ENCODE measurements around the gene MATN3.

- TF ChIP-seq, protein P1, sequence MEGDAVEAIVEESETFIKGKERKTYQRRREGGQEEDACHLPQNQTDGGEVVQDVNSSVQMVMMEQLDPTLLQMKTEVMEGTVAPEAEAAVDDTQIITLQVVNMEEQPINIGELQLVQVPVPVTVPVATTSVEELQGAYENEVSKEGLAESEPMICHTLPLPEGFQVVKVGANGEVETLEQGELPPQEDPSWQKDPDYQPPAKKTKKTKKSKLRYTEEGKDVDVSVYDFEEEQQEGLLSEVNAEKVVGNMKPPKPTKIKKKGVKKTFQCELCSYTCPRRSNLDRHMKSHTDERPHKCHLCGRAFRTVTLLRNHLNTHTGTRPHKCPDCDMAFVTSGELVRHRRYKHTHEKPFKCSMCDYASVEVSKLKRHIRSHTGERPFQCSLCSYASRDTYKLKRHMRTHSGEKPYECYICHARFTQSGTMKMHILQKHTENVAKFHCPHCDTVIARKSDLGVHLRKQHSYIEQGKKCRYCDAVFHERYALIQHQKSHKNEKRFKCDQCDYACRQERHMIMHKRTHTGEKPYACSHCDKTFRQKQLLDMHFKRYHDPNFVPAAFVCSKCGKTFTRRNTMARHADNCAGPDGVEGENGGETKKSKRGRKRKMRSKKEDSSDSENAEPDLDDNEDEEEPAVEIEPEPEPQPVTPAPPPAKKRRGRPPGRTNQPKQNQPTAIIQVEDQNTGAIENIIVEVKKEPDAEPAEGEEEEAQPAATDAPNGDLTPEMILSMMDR (IDR thresholded peaks at IDR 0.05) = no peak
- TF ChIP-seq POLR2A (IDR thresholded peaks at IDR 0.05) = no peak
Observed at GRCh38 chr2:20005891-20006470, 6.5 kb downstream of the MATN3 start.

Data from heart left ventricle (tissue), 13 donors.